Dendritic cell treated with granulocyte-macrophage colony-stimulating factor and Interleukin-4, amounts not matched to agents 40 ng/mL and 50 ng/mL, for 4 days (primary cell): ENCODE data around the gene ASB18.
A peak's percentile ranks its signal among the peaks of the same experiment; 100 is the strongest.

Experiments used
- H3K27ac Mint-ChIP-seq: one replicate; pipeline ENCODE4 v1.8.0; 2022; ENCODE audit warnings: mild to moderate bottlenecking, mixed read lengths
- H3K27me3 Mint-ChIP-seq: one replicate; pipeline ENCODE4 v1.8.0; 2022; ENCODE audit warnings: mild to moderate bottlenecking, mixed read lengths
- H3K36me3 Mint-ChIP-seq: one replicate; pipeline ENCODE4 v1.8.0; 2022; ENCODE audit warnings: low read depth, mixed read lengths
- H3K4me1 Mint-ChIP-seq: one replicate; pipeline ENCODE4 v1.8.0; 2022; ENCODE audit warnings: low read depth, mixed read lengths
- H3K4me3 Mint-ChIP-seq: one replicate; pipeline ENCODE4 v1.8.0; 2022; ENCODE audit warnings: mild to moderate bottlenecking, moderate library complexity, mixed read lengths
- H3K9me3 Mint-ChIP-seq: one replicate; pipeline ENCODE4 v1.8.0; 2022; ENCODE audit warnings: mixed read lengths
- intact Hi-C: fragments of 100-400 bp; cut with micrococcal nuclease; formaldehyde crosslinking; loops from one replicate; pipeline ENCODE4 v1.15.0; 2022

ASB18 gene

GRCh38 chr2:236175548-236176150 lies 88.6 kb downstream of the ASB18 start:
- no peaks in the 10 kb centered on the region for H3K36me3 Mint-ChIP-seq
- no peak overlapping the region for H3K27ac Mint-ChIP-seq
- no peaks in the 10 kb centered on the region for H3K9me3 Mint-ChIP-seq
- peaks cover 19% of the 10 kb centered on the region for H3K4me1 Mint-ChIP-seq
- peaks cover 97% of the 10 kb centered on the region for H3K27me3 Mint-ChIP-seq
- intact Hi-C loops = no loop called here
- no peak overlapping the region for H3K4me3 Mint-ChIP-seq

GRCh38 chr2:236173729-236174607 lies 90.2 kb downstream of the ASB18 start:
- Mint-ChIP-seq H3K36me3 (no peaks in the 10 kb centered on the region), H3K27me3 (peaks cover 98% of the 10 kb centered on the region), H3K27ac (no peak overlapping the region), H3K9me3 (no peaks in the 10 kb centered on the region), H3K4me1 (peaks cover 19% of the 10 kb centered on the region), H3K4me3 (no peak overlapping the region)
- intact Hi-C loops = no loop called here

- Mint-ChIP-seq H3K27ac (no peak overlapping the region), H3K4me3 (no peak overlapping the region), H3K9me3 (no peaks in the 10 kb centered on the region), H3K4me1 (peaks cover 14% of the 10 kb centered on the region), H3K27me3 (peaks cover 98% of the 10 kb centered on the region), H3K36me3 (no peaks in the 10 kb centered on the region)
- intact Hi-C loops = no loop called here
These were observed 91.0 kb downstream of the ASB18 start for GRCh38 chr2:236173036-236173728.

DNA sequence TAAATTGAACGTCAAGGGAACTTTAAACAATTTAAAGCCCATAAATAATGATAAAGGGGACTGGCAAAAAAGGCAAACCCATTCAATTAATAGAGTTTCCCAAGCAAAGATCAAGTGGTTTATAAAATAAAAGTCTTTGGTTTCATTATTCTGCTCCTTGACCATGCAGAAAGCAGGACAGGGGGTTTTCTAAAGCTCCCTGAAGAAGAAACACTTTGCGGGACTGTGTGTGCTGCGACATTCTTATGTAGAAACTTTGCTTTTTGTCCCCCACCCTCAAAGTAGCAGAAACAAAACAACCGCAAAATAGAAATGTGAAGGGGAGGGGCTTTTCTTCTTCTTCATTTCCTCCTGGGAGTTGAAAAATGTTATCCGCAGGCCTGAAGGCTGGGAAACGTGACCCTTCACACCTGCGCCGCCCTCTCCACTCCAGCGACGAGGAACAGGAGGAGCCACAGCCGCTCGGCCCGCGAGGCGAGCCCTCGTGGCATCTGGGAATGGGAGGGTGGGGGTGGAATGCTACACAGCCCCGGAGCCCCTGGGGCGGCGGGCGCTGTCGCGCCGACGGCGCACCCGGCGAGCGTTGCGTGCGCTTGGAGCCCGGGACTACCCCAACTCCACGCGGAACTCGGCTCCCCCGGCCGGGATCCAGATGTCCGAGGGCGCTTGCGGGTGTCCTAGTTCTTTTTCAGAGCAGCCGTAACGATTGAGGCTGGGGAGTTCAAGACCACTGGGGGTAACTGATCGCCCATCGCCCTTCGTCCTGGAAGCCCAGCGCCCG lies 91.8 kb downstream of the ASB18 start:
- no peaks in the 10 kb centered on the region for H3K36me3 Mint-ChIP-seq

DNA sequence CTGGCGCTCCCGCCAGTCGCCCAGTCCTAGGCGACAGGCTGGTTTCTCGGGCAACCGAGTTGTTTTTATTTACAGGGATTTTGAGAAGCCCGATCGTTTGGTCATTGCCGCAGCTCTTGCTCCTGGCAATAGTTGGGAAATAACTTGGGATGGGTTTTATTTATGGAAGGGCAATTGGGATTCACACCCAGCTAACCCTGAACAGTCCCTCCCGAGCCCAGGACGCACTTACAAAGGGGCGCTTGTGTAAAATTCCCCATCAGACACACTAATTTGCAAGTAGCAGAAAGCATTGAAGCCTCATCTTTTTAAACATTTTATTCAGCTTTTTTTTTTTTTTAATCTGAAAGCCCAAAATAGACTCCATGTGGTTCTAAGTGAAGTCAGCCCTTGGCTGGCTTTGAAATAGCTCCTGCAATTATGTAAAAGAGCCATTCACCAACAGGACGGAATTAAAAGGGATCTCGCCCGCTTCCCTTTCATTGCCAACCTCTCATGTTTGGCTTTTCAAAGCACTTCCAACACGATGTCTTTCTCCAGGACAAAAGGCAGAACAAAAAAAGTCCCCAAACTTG lies 92.4 kb downstream of the ASB18 start:
- Mint-ChIP-seq H3K36me3 (no peaks in the 10 kb centered on the region), H3K27ac (no peak overlapping the region), H3K27me3 (peaks cover 92% of the 10 kb centered on the region), H3K9me3 (no peaks in the 10 kb centered on the region), H3K4me3 (no peak overlapping the region), H3K4me1 (peaks cover 14% of the 10 kb centered on the region)
- intact Hi-C loops = no loop called here

More for the DNA sequence above, 91.8 kb downstream of the ASB18 start:
- Mint-ChIP-seq H3K27ac (no peak overlapping the region), H3K9me3 (no peaks in the 10 kb centered on the region), H3K27me3 (peaks cover 93% of the 10 kb centered on the region), H3K4me3 (no peak overlapping the region), H3K4me1 (peaks cover 11% of the 10 kb centered on the region)
- intact Hi-C loops = no loop called here

GRCh38 chr2:236171181-236171679 lies 93.0 kb downstream of the ASB18 start:
- Mint-ChIP-seq H3K36me3 (no peaks in the 10 kb centered on the region), H3K27me3 (peaks cover 93% of the 10 kb centered on the region), H3K27ac (no peak overlapping the region), H3K4me3 (no peak overlapping the region), H3K4me1 (peaks cover 20% of the 10 kb centered on the region), H3K9me3 (no peaks in the 10 kb centered on the region)
- intact Hi-C loops = no loop called here

DNA sequence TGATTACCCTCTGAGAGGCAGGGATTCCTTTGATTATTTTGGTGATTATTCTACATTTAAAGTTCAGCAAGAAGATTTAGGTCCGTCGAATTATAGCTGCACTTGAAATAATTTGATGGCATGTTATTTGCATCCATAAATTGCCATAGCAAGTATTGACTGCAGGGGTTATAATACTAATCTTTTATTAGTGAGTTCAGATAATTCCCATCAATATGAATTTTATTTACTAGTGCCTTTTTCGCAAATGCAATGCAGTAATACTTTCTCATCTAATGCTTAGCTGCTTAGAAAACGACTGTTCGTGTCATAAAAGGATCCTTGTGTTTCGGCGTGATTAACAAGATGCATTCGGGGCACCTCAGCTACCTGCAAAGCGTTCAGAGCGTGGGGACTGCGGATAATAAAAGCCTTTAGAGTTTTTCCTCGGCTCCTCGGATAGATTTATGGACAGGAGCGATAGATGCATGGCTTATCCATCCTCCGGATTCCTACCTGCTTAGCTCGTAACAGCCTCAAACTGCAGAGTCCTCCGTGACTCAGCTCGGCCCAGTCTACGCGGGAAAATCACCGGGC lies 93.5 kb downstream of the ASB18 start:
- Mint-ChIP-seq H3K27ac (no peak overlapping the region), H3K4me3 (no peak overlapping the region), H3K27me3 (peaks cover 93% of the 10 kb centered on the region), H3K9me3 (no peaks in the 10 kb centered on the region), H3K36me3 (no peaks in the 10 kb centered on the region), H3K4me1 (peaks cover 20% of the 10 kb centered on the region)
- intact Hi-C loops = no loop called here

- H3K27ac Mint-ChIP-seq = no peak overlapping the region
- intact Hi-C loops = no loop called here
These were observed 94.2 kb downstream of the ASB18 start for GRCh38 chr2:236169741-236170589.

GRCh38 chr2:236169151-236169721 lies 95.0 kb downstream of the ASB18 start:
- H3K9me3 Mint-ChIP-seq = no peaks in the 10 kb centered on the region
- H3K27ac Mint-ChIP-seq = no peak overlapping the region
- no peaks in the 10 kb centered on the region for H3K36me3 Mint-ChIP-seq
- H3K4me3 Mint-ChIP-seq = no peak overlapping the region
- peaks cover 92% of the 10 kb centered on the region for H3K27me3 Mint-ChIP-seq
- H3K4me1 Mint-ChIP-seq = peaks cover 10% of the 10 kb centered on the region
- intact Hi-C loops = no loop called here

More at GRCh38 chr2:236169741-236170589, 94.2 kb downstream of the ASB18 start:
- H3K36me3 Mint-ChIP-seq = no peaks in the 10 kb centered on the region
- peaks cover 92% of the 10 kb centered on the region for H3K27me3 Mint-ChIP-seq
- no peaks in the 10 kb centered on the region for H3K9me3 Mint-ChIP-seq
- H3K4me3 Mint-ChIP-seq = no peak overlapping the region
- peaks cover 13% of the 10 kb centered on the region for H3K4me1 Mint-ChIP-seq

DNA sequence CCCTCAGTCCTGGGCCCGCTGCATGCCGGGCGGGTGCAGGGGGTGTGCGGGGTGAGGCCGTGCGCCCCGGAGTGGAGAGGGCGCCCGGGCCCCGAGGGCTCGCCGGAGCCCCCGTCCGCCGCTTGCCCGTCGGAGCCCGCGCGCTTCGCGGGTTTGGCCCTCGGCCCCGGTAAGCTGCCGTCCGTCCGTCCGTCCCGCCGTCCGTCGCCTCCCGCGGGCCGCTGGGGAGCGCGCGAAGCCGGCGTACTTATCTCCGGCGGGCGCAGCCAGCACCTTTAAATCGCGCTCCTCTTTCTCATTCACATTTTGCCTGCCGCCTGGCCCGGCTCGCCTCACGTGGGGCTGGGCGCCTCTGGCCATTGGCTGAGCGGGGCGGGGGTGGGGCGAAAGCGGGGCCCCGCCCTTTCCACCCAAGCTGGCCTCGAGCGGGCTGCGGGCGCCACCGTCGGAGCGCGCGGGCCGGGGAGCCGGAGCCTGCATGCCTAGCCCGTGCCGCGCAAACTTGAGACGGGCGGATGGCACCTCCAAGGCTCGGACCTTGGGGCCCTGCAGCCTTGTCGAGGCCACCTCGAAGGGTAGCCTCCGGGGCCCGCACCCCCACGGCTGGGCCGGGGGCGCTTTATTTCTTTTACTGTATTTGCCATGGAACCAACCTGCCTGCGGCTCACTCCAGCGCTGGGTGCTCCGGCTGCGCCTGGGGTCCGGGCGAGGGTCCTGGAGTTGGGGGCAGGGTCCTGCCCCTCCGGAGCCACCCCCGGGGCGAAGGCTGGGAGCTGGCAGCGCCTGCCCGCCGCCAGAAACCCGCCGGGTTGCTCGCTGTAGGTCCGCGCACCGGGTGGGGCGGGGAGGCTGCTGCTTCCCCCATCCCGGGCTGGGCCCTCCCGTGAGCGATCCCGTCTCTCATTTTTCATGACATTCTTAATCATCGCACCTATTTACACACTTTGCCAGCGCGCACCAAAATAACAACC lies 95.8 kb downstream of the ASB18 start, which contains the start of gene GBX2:
GBX2 (minus strand) TSS at position 277 of the 971 bp plus-strand sequence. CDS start 415 bp downstream, outside the sequence.
- Mint-ChIP-seq H3K36me3 (no peaks in the 10 kb centered on the region), H3K27ac (no peak within 1 kb of the TSS), H3K4me3 (peak within 1 kb of the TSS; percentile 9), H3K27me3 (peaks cover 90% of the 10 kb centered on the region), H3K9me3 (no peaks in the 10 kb centered on the region), H3K4me1 (peaks cover 10% of the 10 kb centered on the region)
- intact Hi-C loops = no loop called here
